Muscle layer of colon (tissue), 2 donors: ENCODE data around the gene KLHL14.

Source experiments
- H3K27ac ChIP-seq: one replicate; pipeline ENCODE4 v1.7.0; 2013; ENCODE audit warnings: low read depth, mild to moderate bottlenecking, low read length, moderate library complexity
- H3K27me3 ChIP-seq, 2 donors: one replicate each; pipeline ENCODE4 v1.7.0; 2013; ENCODE audit warnings: low read length in 2 of 2, mild to moderate bottlenecking in 2 of 2; ENCODE audit not compliant: insufficient read depth in 2 of 2, control insufficient read depth in 1 of 2
- H3K36me3 ChIP-seq: one replicate; pipeline ENCODE4 v1.7.0; 2013; ENCODE audit warnings: mild to moderate bottlenecking, low read length; ENCODE audit not compliant: insufficient read depth
- H3K4me1 ChIP-seq: one replicate; pipeline ENCODE4 v1.7.0; 2013; ENCODE audit warnings: mild to moderate bottlenecking, low read length; ENCODE audit not compliant: insufficient read depth
- H3K4me3 ChIP-seq, 2 donors: one replicate each; pipeline ENCODE4 v1.7.0; 2013; ENCODE audit warnings: low read length in 2 of 2, low read depth in 1 of 2, mild to moderate bottlenecking in 1 of 2, moderate library complexity in 1 of 2
- H3K9ac ChIP-seq: one replicate; pipeline ENCODE4 v1.7.0; 2013; ENCODE audit warnings: low read length
- H3K9me3 ChIP-seq: one replicate; pipeline ENCODE4 v1.7.0; 2013; ENCODE audit warnings: mild to moderate bottlenecking, low read length
- donor health status: abdominal sarcoma.
- donor health status: Adenocarcinoma of cecum.

KLHL14 gene

DNA sequence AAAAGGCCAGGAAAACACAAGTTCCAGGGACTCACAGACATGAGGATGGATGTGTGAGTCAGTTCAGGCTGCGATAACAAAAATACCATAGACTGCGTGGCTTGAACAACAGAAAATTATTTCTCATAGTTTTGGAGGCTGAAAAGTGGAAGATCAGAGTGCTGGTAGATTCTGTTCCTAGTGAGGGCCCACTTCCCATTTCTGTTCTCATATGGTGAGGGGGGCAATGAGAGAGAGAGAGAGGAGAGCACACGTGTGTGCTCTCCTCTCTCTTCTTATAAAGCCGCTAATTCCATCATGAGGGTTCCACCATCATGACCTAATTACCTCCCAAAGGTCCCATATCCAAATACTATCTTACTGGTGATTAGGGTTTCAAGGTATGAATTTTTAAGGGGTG lies 23.0 kb downstream of the KLHL14 start:
- no peak overlapping the region for H3K27ac ChIP-seq
- no peaks in the 10 kb centered on the region for H3K4me1 ChIP-seq
- peaks cover 0 to 5% of the 10 kb centered on the region in 2 donors for H3K27me3 ChIP-seq
- H3K9ac ChIP-seq = no peak overlapping the region
- H3K9me3 ChIP-seq = no peaks in the 10 kb centered on the region
- no peaks in the 10 kb centered on the region for H3K36me3 ChIP-seq
- H3K4me3 ChIP-seq = no peak overlapping the region

DNA sequence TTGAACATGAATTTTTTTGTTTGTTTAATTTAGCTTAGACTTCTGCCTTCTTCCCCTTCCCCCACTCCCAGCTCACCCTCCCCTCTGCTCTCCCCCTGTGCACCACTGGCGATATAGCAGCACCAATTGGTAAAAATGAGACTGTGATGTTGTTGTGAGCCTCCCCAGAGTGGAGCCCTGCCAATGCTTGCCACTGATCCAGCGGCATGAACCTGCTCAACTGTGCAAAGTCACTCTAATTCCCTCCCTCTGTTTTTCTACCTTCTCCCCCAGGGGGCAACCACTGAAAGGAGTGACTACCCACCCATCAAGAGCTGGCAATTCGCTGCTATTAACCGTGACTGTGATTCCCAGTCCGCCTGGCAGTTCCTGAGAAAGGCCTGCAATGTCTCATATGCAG lies 30.2 kb downstream of the KLHL14 start:
- Histone ChIP-seq H3K4me1 (no peaks in the 10 kb centered on the region), H3K9me3 (no peaks in the 10 kb centered on the region), H3K36me3 (no peaks in the 10 kb centered on the region), H3K4me3 (no peak overlapping the region), H3K9ac (no peak overlapping the region), H3K27ac (no peak overlapping the region), H3K27me3 (no peaks in the 10 kb centered on the region)

DNA sequence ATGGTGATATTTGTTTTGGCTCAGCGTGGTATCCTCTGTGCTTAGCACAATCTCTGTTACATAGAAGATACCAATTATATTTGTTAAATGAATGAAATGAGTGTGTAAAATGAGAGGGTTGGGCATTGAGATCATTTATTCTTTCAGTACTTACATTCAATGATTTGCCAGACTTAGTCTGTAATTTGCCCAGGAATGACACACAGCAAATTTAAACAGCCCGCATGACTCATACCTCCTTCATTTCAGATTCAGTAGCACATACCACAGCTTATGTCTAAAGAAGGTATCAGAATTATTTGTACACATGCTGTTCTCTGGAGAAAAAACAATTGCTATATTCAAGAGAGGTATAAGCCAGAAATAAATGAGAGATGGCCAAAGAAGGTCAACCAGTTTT lies 37.0 kb downstream of the KLHL14 start:
- Histone ChIP-seq H3K9me3 (no peaks in the 10 kb centered on the region), H3K4me1 (no peaks in the 10 kb centered on the region), H3K9ac (no peak overlapping the region), H3K4me3 (no peak overlapping the region), H3K27ac (no peak overlapping the region), H3K27me3 (no peaks in the 10 kb centered on the region), H3K36me3 (no peaks in the 10 kb centered on the region)

DNA sequence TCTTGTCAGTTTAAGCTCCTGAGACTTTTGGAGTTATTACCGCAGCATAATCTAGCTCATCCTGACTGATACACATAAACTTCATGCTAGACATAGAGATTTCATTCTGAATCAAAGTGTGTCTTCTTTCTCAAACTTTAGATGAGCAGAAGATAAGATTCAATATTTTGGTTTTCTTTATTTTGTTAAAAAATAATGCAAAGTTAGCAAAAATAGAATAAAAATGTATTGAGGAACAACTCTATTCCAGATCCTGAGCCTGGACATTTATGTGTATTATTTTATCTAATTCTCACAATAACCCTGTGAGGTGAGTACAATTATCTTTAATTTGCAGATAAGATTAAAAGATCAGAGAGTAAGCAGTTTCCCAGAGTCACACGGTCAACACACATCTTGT lies 38.4 kb downstream of the KLHL14 start:
- Histone ChIP-seq H3K4me1 (no peaks in the 10 kb centered on the region), H3K4me3 (no peak overlapping the region), H3K27me3 (no peaks in the 10 kb centered on the region), H3K9ac (no peak overlapping the region), H3K27ac (no peak overlapping the region), H3K9me3 (no peaks in the 10 kb centered on the region), H3K36me3 (no peaks in the 10 kb centered on the region)

DNA sequence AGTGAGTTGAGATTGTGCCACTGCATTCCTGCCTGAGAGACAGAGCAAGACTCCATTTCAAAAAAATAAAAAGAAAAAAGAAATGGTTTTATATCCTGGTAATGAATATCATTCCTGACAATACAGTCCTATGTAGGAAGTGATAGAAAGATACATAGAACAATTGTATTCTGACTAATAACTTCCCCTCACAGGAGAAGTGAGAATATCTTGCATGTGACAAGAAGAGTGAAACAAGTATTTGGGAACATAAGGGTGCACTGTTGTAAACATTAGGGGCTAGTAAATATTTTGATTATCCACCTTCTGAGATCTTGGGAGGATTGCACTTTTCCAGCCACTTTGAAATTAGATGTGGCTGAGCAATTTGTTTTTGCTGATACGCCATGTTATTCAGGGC lies 40.7 kb downstream of the KLHL14 start:
- Histone ChIP-seq H3K27ac (no peak overlapping the region), H3K27me3 (no peaks in the 10 kb centered on the region), H3K36me3 (no peaks in the 10 kb centered on the region), H3K9ac (no peak overlapping the region), H3K4me3 (no peak overlapping the region), H3K9me3 (no peaks in the 10 kb centered on the region), H3K4me1 (no peaks in the 10 kb centered on the region)

DNA sequence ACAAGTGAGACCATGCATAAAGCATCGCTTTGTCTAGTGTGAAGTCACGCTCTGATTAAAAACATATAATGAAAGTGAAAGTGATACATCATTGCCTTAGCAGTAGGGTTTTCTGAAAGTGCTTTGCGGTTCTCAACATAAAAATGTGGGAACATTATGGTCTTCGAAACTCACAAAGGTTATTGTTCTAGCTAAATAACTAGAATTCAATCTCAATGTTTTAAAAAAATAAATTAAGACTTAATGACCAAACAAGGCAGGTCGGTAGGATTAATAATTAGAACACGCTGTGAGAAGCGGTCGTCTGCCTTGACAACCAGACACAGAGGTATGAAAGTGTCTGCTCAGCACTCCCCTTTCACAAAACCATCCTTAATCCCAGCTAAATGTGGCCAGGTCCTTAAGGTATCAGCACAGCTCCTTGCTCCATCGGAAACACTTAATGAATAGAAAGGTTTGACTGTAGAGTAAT lies 42.2 kb downstream of the KLHL14 start:
- no peaks in the 10 kb centered on the region for H3K27me3 ChIP-seq
- no peak overlapping the region for H3K27ac ChIP-seq
- H3K4me3 ChIP-seq = peak overlapping the region in 1 of 2 donors; percentile 37
- H3K36me3 ChIP-seq = no peaks in the 10 kb centered on the region
- no peaks in the 10 kb centered on the region for H3K4me1 ChIP-seq
- no peaks in the 10 kb centered on the region for H3K9me3 ChIP-seq
- H3K9ac ChIP-seq = no peak overlapping the region

DNA sequence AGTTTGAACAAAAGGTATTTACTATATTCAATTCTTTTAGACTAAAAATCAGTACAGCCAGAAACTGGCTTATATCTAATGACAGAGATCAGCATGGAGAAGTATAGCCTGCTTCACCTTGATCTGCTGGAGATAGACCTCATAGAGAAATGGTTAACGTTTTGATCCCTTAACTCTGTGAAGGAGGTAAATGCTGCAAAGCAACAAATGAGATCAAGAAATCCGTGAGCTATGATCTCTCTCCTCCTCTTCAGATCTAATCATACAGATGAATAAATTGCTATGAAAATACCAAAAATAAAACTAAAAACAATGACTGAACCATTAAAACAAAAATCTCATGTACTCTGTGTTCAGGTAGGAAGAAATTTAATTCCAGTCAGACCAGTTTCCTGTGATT lies 42.8 kb downstream of the KLHL14 start:
- no peak overlapping the region for H3K9ac ChIP-seq
- H3K36me3 ChIP-seq = no peaks in the 10 kb centered on the region
- H3K27ac ChIP-seq = no peak overlapping the region
- H3K27me3 ChIP-seq = no peaks in the 10 kb centered on the region
- no peaks in the 10 kb centered on the region for H3K9me3 ChIP-seq
- peak overlapping the region in 1 of 2 donors; percentile 37 for H3K4me3 ChIP-seq
- no peaks in the 10 kb centered on the region for H3K4me1 ChIP-seq

DNA sequence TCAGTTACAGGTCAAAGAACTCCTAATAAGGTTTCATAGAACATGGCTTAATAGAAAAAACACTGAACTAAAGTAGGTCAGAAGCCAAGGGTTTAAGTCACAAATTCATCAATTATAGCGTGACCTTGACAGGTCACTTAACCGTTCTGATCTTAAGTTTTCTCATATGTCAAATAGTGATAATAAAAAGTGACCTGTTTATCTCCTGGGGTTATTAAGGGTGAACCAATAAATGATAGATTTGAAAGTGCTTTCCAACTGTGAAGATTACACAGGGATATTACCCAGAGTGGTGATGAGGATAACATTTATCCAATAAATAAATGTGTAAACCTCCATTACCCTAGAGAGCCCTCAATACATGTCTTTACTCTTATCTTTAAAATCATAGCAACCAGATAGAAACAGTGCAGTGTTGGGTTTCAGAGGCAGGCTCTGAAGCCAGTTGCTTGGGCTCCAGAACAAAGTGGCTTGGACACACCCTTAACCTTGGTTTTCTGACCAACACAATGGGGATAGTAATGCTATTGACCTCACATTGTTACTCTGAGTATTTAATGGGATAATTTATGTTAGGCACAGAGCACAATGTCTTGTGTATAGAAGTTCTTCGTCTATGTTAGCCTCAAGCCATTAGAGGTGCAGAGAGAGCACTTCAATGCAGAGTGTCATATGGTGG lies 48.6 kb downstream of the KLHL14 start:
- no peak overlapping the region for H3K9ac ChIP-seq
- H3K9me3 ChIP-seq = no peaks in the 10 kb centered on the region
- no peaks in the 10 kb centered on the region for H3K4me1 ChIP-seq
- H3K36me3 ChIP-seq = no peaks in the 10 kb centered on the region
- H3K4me3 ChIP-seq = no peak overlapping the region
- no peak overlapping the region for H3K27ac ChIP-seq
- H3K27me3 ChIP-seq = no peaks in the 10 kb centered on the region

DNA sequence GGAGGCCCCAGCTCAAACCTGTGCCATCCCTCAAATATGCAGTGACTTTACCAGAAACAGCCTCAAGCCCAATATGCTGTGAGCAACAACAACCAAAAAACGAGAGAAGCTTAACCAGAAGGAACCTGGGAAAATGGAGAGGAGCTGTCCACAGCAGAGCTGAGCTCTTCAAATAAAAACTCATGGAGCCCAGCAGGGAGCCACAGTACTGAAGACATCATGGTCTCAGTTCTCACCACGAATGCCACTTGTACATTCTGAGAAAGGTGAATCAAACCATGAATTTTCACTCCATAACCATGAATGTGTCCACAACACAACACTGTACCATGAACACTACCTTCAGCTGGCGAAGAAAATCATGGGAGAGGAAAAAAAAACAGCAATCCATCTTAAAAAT lies 50.5 kb downstream of the KLHL14 start:
- H3K27me3 ChIP-seq = no peaks in the 10 kb centered on the region

DNA sequence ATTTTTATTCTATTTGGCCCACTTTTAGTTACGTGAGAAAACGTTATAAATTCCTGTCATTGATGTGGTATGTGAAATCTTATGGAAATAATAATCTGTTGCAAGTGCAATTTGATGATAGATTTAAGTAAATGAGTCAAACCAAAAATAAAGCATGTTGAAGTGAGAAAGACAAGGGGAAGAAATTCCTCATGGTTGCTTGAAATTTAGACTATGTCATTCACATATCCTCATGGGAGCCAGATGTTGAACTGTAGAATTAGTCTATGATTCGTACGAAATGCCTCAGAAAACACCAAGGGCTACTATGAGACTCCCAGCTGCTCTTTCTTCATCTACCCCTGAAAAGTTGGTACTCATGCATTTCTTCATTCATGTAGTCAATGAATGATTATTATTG lies 55.7 kb downstream of the KLHL14 start:
- Histone ChIP-seq H3K9me3 (no peaks in the 10 kb centered on the region), H3K36me3 (no peaks in the 10 kb centered on the region), H3K4me3 (no peak overlapping the region), H3K27me3 (no peaks in the 10 kb centered on the region), H3K4me1 (no peaks in the 10 kb centered on the region), H3K27ac (no peak overlapping the region), H3K9ac (no peak overlapping the region)

More for the DNA sequence above, 50.5 kb downstream of the KLHL14 start:
- Histone ChIP-seq H3K9ac (no peak overlapping the region), H3K9me3 (no peaks in the 10 kb centered on the region), H3K4me3 (no peak overlapping the region), H3K4me1 (no peaks in the 10 kb centered on the region), H3K36me3 (no peaks in the 10 kb centered on the region), H3K27ac (no peak overlapping the region)

DNA sequence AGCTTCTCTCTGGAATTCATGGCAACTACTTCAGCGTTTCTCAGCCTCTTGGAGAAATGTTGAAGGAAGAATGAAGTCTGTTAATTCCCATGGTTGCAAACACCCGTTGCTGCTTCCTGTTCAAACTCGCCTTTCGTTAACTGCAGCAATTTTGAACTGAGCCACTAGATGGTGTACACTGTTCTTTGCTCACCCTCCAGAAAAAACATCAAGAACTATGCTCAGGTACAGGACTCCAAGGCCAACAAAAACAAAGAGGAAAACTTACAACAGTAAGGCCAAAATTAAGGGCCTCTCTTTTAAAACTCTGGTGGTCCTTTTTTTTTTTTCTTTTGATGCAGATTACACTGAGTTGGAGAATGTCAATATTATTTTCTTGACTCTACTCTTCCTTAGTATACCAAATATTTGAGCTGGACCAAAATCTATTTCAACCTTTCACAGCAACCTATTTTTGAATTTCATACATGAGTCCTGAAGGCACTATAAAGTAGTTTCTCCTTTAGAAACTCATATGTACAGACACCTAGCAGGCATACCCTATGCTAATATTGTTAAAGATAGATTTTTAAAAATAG lies 58.2 kb downstream of the KLHL14 start:
- Histone ChIP-seq H3K4me1 (no peaks in the 10 kb centered on the region), H3K9me3 (no peaks in the 10 kb centered on the region), H3K4me3 (no peak overlapping the region), H3K27ac (no peak overlapping the region), H3K27me3 (no peaks in the 10 kb centered on the region), H3K36me3 (no peaks in the 10 kb centered on the region), H3K9ac (no peak overlapping the region)

DNA sequence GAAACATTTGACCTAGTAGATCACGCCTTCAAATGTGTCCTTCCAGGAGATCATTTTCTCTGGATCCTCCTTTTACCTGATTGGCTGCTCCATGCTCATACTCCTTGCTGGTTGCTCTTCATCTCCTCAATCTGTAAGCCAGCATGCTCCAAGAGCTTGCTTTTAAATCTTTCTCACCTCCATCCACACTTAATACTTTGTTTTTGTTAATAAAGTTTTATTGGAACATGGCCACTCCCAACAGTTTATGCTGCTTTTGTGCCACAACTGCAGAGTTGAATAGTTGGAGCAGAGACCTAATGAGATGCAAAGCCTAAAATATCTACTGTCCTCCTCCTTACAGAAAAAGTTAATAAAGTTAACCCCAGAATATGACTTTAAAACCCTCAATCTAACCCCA lies 60.0 kb downstream of the KLHL14 start:
- Histone ChIP-seq H3K4me1 (no peaks in the 10 kb centered on the region), H3K27ac (no peak overlapping the region)

More for the DNA sequence above, 60.0 kb downstream of the KLHL14 start:
- Histone ChIP-seq H3K9me3 (no peaks in the 10 kb centered on the region), H3K36me3 (no peaks in the 10 kb centered on the region), H3K27me3 (no peaks in the 10 kb centered on the region), H3K4me3 (no peak overlapping the region), H3K9ac (no peak overlapping the region)
